ENCODE measurements around the gene VSIR.

DNA sequence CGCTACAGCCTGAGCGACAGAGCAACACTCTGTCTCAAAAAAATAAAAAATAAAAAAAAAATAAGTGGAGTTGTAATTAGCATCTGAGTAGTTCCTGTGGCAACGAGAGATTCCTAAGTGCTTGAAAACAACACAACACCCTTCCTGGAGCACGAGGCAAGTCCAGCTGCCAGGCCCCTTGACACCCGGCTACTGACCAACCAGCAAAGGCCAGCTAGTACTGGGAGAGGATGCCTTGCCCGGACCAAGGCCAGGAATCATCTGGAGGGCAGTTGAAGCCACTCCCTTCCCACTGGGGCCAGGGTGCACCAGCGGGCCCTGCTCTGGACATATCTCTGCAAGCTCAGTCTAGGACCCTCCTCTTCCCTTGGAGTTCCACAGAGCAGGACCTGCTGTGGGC is 54.3 kb downstream of the VSIR start:
- TF ChIP-seq EZH2 (IDR thresholded peaks at IDR 0.05; ENCODE audit: borderline replicate concordance, insufficient read depth, low read depth, low read length, poor library complexity, severe bottlenecking) (no peak), CTCF (IDR thresholded peaks at IDR 0.05) (no peak)
